GOT3 (cell line): ENCODE data around the gene AGAP4.
"Not testable (repeated sequence)": the region's sequence is repeated elsewhere in the genome, so short reads cannot be mapped to it uniquely, and the experiment has no call there.

Experiments
- DNase-seq: peaks from one replicate; lab custom pipeline; 2025; ENCODE audit warnings: mixed read lengths; lab: John Stamatoyannopoulos, UW

Gene AGAP4

GRCh38 chr10:45847400-45847799 lies at the start of gene AGAP4:
Gene AGAP4, minus strand, starts transcription at chr10:45847500. Its CDS starts 153 bp downstream, at chr10:45847347.
- DNase-seq = not testable (repeated sequence)

DNA sequence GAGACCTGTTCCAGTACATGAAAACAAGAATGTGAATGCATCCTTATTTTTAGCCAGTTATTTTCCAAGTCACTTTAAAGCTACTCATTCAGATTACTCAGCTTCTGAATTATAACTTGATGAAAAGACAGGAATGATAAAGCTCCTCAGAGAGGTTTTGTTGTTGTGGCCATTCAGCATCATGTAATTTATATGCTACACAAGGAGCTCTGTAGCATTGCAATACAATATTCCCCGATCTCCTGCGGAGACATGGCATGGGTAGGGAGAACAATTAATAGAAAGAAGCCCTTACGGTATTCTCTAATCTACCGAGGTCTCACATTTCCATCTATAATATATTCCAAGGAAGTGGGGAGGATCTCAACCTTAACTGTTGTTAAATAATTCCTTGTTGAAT lies 43.4 kb upstream of the AGAP4 start:
- not testable (repeated sequence) for DNase-seq

GRCh38 chr10:45889539-45890230 lies 42.4 kb upstream of the AGAP4 start:
- not testable (repeated sequence) for DNase-seq

DNA sequence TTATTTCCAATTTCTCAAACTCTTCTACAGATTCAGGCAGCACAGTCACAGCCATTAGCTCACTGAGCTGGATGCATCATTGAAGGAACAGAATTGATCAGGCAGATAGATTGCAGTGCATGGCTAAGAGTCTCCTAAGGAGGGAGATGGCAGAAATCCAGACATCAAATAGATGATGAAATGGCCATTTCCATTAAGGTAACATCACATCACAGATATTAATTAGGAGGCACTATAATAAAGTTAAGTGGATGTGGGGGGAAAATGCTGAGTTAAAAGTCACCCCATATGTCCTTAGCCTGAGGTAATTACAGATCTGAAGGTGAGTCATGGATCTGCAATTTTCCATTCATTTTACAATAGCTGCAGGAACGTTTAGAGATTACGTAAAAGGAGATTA lies 35.6 kb upstream of the AGAP4 start:
- not testable (repeated sequence) for DNase-seq

DNA sequence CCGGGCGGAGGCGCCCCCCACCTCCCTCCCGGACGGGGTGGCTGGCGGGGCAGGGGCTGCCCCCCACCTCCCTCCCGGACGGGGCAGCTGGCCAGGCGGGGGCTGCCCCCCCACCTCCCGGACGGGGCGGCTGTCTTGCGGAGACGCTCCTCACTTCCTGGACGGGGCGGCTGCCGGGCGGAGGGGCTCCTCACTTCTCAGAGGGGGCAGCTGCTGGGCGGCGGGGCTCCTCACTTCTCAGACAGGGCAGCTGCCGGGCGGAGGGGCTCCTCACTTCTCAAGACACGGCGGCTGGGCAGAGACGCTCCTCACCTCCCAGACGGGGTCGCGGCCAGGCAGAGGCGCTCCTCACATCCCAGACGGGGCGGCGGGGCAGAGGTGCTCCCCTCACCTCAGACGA lies 18.1 kb upstream of the AGAP4 start:
- DNase-seq = not testable (repeated sequence)

GRCh38 chr10:45864264-45864663 lies 17.0 kb upstream of the AGAP4 start:
- DNase-seq = not testable (repeated sequence)

GRCh38 chr10:45863632-45864031 lies 16.3 kb upstream of the AGAP4 start:
- not testable (repeated sequence) for DNase-seq

DNA sequence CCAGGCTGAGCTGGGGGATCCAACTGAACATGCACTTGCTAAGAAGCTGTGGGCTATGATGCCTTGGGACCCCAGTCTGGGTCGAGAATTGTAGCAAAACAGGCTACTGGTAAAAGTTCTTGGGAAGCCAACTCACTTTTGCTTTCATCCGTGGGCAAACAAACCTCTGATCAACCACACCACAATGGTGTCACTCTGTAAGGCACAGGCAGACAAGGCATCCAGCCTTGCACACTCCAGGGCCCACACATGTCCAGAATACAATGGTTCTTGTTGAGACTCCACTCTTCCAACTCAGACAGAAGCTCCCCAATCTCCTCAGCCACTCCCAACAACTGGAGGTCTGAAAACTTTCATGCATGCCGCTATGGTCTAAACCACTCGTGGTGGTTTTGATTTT lies 10.6 kb upstream of the AGAP4 start:
- not testable (repeated sequence) for DNase-seq

DNA sequence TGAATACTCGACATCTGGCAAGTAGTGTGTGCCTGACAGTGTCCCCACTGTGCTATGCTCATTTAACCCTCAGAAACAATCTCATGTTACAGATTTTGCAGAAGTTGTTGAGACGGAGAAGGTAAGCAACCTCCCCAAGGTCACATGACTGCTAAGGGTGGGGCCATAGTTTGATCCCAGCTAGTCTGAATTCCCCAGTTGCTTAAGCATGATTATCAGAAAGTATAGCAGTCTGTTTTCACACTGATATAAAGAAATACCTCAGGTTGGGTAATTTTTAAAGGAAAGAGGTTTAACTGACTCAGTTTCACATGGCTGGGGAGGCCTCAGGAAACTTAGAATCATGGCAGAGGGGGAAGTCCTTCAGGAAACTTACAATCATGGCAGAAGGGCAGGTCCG lies 1.2 kb upstream of the AGAP4 start:
- DNase-seq = not testable (repeated sequence)

DNA sequence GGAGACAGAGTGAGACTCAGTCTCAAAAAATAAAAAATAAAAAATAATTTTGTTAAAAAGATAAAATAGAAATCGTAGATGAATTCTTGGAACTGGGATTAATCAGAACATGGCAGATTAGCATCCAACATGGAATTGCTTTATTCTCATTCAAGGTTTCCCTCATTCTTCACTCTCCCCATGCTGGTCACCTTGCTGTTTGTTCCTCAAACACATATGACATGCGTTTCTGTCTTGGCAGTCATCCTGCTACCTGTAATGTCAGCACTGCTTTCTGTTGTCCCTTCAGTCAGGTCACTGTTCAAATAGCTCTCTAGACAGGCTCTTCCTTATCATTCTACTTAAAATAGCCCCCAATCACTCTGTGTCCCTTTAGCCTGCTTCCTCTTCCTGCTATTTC lies 24.4 kb downstream of the AGAP4 start:
- DNase-seq = not testable (repeated sequence)

- DNase-seq = not testable (repeated sequence)
These were observed 27.0 kb downstream of the AGAP4 start for GRCh38 chr10:45820107-45820830.

- DNase-seq = no peak
These were observed 27.7 kb downstream of the AGAP4 start for GRCh38 chr10:45819552-45819951.

DNA sequence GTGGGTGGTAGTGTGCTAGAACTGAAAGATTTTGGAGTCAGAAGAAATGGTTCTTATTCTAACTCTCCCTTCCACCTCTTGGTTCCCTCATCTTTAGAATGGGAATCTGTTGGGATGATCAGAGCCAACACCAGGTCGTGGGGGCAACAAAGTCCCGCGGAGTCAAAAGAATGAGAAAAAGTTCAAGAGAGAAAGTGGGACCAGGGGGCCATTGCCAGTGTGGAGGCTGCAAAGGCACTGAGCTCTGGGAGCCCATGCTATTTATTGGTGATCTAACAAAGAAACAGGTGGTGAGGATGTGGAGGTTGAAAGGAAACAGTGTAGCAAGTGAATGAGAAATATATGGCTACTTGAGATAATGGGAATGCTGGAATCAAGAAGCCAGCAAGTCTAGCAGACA lies 29.4 kb downstream of the AGAP4 start:
- DNase-seq = no peak

DNA sequence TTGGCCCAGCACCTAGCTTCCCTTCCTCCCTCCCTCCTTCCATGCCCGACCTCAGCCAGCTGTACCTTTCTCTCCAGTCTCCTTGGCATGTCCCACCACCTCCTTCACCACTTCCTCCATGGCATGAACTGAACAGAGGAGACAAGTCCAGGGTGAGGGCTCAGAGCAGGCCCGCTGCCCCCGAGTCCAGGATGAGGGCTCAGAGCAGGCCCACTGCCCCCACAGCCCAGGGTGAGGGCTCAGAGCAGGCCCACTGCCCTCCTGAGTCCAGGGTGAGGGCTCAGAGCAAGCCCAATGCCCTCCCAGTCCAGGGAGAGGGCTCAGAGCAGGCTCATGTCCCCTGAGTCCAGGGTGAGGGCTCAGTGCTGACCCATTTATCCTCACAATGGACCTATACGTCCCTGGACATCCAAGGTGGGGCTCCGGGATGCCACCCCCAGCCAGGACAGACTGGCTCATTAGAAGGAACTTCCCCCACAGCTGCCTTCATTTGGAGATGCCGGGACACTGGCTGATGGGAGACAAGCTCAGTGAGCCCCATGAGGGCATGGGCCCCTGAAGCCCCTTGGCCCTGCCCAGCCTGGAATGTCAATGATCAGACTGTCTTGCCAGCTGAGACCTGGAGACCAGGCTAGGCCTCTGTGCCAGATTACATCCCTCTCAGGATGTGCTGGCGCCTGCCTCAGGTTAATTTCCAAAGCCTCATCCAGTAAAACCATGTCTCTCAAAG lies 30.0 kb downstream of the AGAP4 start:
- no peak for DNase-seq

DNA sequence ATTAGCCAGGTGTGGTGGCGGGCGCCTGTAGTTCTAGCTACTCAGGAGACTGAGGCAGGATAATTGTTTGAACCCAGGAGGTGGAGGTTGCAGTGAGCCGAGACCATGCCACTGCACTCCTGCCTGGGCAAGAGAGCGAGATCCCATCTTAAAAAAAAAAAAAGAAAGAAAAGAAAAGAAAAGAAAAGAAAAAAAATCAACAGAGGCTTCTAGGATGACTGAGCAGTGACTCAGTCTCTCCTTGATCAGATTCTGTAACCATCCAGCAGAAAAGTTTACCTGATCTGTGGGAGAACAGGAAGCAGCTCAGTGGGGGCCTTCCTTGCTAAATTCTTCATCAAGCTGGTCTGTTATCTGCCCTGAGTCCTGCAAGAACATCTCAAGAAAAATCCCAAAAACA lies 33.2 kb downstream of the AGAP4 start:
- not testable (repeated sequence) for DNase-seq

GRCh38 chr10:45812959-45813358 lies 34.3 kb downstream of the AGAP4 start:
- DNase-seq = not testable (repeated sequence)

DNA sequence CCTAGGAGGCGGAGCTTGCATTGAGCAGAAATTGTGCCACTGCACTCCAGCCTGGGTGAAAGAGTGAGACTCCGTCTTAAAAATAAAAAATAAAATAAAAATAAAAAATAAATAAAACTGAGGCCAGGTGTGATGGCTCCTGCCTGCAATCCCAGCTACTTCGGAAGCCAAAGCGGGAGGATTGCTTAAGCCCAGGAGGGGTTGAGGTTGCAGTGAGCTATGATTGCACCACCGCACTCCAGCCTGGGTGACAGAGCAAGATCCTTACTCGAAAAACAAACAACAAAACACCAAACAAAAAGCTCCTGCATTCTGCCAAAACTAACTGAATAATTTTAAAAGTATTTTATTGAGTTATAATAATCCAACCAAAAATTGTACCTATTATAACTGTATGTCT lies 36.2 kb downstream of the AGAP4 start:
- DNase-seq = no peak

DNA sequence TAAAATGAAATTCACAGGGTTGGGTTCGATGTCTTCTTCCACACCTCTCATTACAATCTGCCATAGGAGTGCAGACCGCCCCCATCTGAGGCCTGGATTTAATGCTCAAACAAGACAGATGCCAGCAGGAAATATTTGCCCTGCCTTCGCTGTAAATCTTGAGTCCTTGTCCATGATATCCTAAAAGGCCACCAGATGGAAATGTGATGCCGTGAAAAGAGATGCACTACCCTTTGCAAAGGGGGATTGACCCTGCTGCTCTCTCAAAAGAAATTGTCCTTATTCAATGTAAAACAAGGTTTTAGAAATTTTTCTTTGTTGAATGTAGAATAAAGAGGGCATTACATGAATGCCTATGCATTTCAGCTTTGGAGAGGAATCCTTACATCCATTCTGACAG lies 37.5 kb downstream of the AGAP4 start:
- no peak for DNase-seq

DNA sequence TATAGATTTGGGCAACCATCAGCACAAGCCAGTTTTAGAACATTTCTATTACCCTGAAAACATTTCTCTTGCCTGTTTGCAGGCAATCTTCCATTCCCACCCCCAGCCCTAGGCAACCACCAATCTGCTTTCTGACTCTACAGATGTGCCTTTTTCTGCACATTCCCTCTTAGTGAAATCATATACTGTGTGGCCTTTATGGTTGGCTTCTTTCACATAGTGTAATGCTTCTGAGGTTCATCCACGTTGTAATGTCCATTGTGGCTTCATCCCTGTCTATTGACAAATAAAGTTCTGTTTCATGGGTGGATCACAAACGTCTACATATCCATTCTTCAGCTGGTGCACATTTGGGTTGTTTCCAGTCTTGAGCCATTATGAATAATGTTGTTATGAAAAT lies 42.3 kb downstream of the AGAP4 start:
- not testable (repeated sequence) for DNase-seq

GRCh38 chr10:45803060-45804010 lies 44.0 kb downstream of the AGAP4 start:
- not testable (repeated sequence) for DNase-seq

DNA sequence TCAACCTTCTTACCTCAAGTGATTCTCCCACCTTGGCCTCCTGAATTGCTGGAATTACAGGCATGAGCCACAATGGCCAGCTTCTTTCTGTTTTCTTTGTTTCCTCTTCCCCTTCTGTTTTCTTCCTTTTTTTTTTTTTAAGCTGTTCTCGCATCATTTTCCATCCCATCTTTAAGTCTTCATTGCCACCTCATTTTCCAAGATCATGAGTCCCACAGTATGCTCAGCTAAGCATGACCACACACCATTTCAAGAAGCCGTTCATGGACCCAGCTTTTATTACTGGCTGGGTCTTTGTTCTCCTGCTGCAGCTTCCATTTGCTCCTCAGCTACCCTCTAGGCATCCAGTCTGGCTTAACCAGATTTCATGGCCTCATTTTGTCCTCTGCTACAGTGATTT lies 52.5 kb downstream of the AGAP4 start:
- DNase-seq = not testable (repeated sequence)
